Loucy (cell line): Measurements from ENCODE around the gene ZNF354C.

Experiments used
- H2AFZ ChIP-seq: fragments of 200-600 bp; sonication (generic); 2 replicates; pipeline ENCODE4 v1.6.0; 2016; ENCODE audit warnings: antibody characterized with exemption, mild to moderate bottlenecking, low read length, moderate library complexity
- H3F3A ChIP-seq: fragments of 200-600 bp; 2 replicates; pipeline ENCODE4 v1.6.0; 2016; ENCODE audit warnings: antibody characterized with exemption, low read depth, mild to moderate bottlenecking
- H3K27me3 ChIP-seq: fragments of 200-600 bp; sonication (generic); 2 replicates; pipeline ENCODE4 v1.6.1; 2014; ENCODE audit warnings: low read length, mild to moderate bottlenecking; ENCODE audit not compliant: insufficient read depth, poor library complexity, severe bottlenecking
- H3K36me3 ChIP-seq: fragments of 200-600 bp; sonication (generic); 2 replicates; pipeline ENCODE4 v1.6.1; 2016; ENCODE audit warnings: low read length; ENCODE audit not compliant: insufficient read depth
- H3K4me1 ChIP-seq: fragments of 200-600 bp; sonication (generic); 2 replicates; pipeline ENCODE4 v1.5.1; 2014; ENCODE audit warnings: low read length, mild to moderate bottlenecking; ENCODE audit not compliant: insufficient read depth, poor library complexity, severe bottlenecking
- H3K4me2 ChIP-seq: fragments of 200-600 bp; sonication (generic); 2 replicates; pipeline ENCODE4 v1.6.0; 2014; ENCODE audit warnings: antibody characterized with exemption, low read length, low read depth, mild to moderate bottlenecking; ENCODE audit not compliant: poor library complexity, severe bottlenecking
- H3K4me3 ChIP-seq: fragments of 200-600 bp; sonication (generic); 2 replicates; pipeline ENCODE4 v1.5.1; 2014; ENCODE audit warnings: low read length, mild to moderate bottlenecking, mixed read lengths; ENCODE audit not compliant: poor library complexity, severe bottlenecking
- H3K79me2 ChIP-seq: fragments of 200-600 bp; sonication (generic); 2 replicates; pipeline ENCODE4 v1.6.1; 2014; ENCODE audit warnings: low read length; ENCODE audit not compliant: insufficient read depth
- H3K9ac ChIP-seq: fragments of 200-600 bp; sonication (generic); 2 replicates; pipeline ENCODE4 v1.6.0; 2014; ENCODE audit warnings: mild to moderate bottlenecking, low read depth, low read length, moderate library complexity; ENCODE audit not compliant: poor library complexity, severe bottlenecking
- H3K9me2 ChIP-seq: fragments of 200-600 bp; sonication (generic); replicated peaks from 2 replicates; pipeline ENCODE4 v1.6.1; 2016; ENCODE audit warnings: low read depth, low read length, mixed read lengths
- H3K9me3 ChIP-seq: fragments of 200-600 bp; sonication (generic); 2 replicates; pipeline ENCODE4 v1.6.1; 2014; ENCODE audit warnings: mild to moderate bottlenecking, antibody characterized with exemption, low read length, low read depth; ENCODE audit not compliant: insufficient read depth
- H4K20me1 ChIP-seq: fragments of 200-600 bp; sonication (generic); 2 replicates; pipeline ENCODE4 v1.6.0; 2014; ENCODE audit warnings: antibody characterized with exemption, low read length, mild to moderate bottlenecking; ENCODE audit not compliant: insufficient read depth, poor library complexity, severe bottlenecking
- EZH2phosphoT487 ChIP-seq: fragments of 200-600 bp; IDR thresholded peaks from 2 replicates; pipeline ENCODE4 v1.6.1; 2018; ENCODE audit warnings: antibody characterized with exemption, mild to moderate bottlenecking, moderate library complexity, borderline replicate concordance
- TF ChIP-seq, protein P1 (sequence below): fragments of 200-600 bp; sonication (generic); conservative IDR thresholded peaks from 2 replicates; pipeline ENCODE4 v1.5.1; 2014; ENCODE audit warnings: mild to moderate bottlenecking, antibody characterized with exemption, low read length

ZNF354C gene

DNA sequence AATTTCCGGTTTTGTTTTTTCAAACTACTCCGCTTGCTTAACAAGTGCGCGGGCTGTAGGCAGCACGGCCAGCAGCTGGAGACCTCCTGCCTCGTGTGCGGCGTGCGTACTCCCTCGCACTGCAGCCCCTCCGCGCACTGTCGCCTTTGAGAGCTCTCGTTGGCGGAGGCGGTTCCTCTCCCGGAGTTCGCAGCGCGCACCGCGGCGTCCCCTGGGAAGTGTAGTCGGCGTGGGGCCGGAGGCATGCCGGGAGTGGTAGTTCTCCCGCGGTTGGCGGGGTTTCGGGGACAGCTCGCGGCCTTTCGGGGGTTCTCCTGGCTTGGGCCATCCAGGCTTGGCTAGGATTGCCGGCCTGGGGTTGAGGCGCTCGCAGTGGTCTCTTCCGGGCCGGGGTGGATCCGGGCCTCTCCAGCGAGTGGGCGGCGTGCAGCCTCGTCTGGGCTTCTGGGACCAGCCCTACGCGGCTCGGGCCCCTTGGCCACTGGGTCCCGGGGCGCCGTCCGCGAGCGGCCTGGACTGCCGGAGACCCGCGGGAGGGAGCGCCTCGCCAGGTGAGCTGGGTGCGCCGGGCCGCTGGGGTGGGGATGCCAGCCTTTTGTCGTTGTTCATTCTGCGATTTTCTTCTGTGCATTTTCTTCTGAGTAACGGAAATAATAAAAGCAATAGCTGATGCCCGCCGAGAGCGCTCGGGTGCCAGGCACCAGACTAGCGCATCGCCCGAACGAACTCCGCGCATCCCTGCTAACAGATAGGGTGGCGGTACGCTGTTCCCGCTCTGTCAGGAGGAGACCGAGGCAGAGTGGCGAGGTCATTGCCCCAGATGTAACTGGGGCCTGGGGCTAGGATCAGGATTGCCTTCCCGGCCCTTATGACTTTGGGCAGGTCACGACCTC, at the start of gene ZNF354C:
Gene ZNF354C (plus strand): TSS at position 258 of the 893 bp plus-strand sequence. CDS start 1,696 bp downstream, outside the sequence.
- Histone ChIP-seq H3K9me3 (no peaks in the 10 kb centered on the region), H3K4me1 (no peaks in the 10 kb centered on the region), H3K9me2 (no peaks in the 10 kb centered on the region), H3F3A (no peaks in the 10 kb centered on the region), H3K79me2 (no peaks in the 10 kb centered on the region), H3K4me2 (no peak within 1 kb of the TSS), H3K27me3 (no peaks in the 10 kb centered on the region), H3K4me3 (no peak within 1 kb of the TSS), H3K36me3 (no peaks in the 10 kb centered on the region), H3K9ac (no peak within 1 kb of the TSS), H2AFZ (no peak within 1 kb of the TSS), H4K20me1 (no peaks in the 10 kb centered on the region)
- TF ChIP-seq, protein P1, sequence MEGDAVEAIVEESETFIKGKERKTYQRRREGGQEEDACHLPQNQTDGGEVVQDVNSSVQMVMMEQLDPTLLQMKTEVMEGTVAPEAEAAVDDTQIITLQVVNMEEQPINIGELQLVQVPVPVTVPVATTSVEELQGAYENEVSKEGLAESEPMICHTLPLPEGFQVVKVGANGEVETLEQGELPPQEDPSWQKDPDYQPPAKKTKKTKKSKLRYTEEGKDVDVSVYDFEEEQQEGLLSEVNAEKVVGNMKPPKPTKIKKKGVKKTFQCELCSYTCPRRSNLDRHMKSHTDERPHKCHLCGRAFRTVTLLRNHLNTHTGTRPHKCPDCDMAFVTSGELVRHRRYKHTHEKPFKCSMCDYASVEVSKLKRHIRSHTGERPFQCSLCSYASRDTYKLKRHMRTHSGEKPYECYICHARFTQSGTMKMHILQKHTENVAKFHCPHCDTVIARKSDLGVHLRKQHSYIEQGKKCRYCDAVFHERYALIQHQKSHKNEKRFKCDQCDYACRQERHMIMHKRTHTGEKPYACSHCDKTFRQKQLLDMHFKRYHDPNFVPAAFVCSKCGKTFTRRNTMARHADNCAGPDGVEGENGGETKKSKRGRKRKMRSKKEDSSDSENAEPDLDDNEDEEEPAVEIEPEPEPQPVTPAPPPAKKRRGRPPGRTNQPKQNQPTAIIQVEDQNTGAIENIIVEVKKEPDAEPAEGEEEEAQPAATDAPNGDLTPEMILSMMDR = no peak
- TF ChIP-seq EZH2phosphoT487 = no peak

DNA sequence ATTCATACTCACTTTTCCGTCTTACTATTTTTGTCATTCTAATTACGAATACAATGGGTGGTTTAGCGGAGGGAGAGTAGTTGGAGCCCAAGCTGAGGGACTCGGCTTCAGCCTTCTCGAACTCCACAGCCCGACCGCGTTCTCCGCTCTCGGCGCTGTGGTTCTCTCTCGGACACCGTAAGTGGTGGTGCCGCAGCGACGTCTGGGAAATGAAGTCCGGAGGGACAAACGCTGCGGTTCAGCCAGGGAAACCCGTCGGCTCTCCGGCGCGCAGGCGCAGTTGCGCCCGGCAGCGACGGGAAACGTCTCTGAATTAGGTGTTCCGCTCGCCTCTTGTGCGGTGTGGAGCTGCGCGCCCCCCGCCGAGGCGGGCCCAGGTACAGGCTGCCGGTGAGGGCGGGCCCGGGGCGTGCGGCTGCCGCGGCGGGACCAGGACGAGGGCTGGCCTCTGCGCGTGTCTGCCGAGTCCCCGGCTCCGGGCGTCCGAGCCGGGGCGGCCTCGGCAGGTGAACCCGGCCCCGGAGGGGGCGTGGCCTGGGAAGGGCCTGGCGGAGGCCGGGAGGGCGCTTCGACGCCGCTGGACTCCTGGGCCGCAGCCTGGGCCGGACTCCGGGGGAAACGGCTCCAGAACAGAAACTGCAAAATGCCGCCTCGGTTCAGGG, 36.5 kb upstream of the ZNF354C start, which contains the start of gene ZNF879:
Gene ZNF879 (plus strand): TSS at position 277 of the 662 bp plus-strand sequence. CDS start 1,201 bp downstream, outside the sequence.
- Histone ChIP-seq H3K4me2 (no peak within 1 kb of the TSS), H3K9ac (no peak within 1 kb of the TSS), H4K20me1 (no peaks in the 10 kb centered on the region), H3K36me3 (no peaks in the 10 kb centered on the region), H3K9me3 (no peaks in the 10 kb centered on the region), H3K9me2 (no peaks in the 10 kb centered on the region), H3F3A (no peaks in the 10 kb centered on the region), H3K27me3 (no peaks in the 10 kb centered on the region), H3K4me3 (no peak within 1 kb of the TSS), H2AFZ (no peak within 1 kb of the TSS), H3K79me2 (no peaks in the 10 kb centered on the region), H3K4me1 (no peaks in the 10 kb centered on the region)
- TF ChIP-seq, protein P1 = no peak
- TF ChIP-seq EZH2phosphoT487 = no peak

DNA sequence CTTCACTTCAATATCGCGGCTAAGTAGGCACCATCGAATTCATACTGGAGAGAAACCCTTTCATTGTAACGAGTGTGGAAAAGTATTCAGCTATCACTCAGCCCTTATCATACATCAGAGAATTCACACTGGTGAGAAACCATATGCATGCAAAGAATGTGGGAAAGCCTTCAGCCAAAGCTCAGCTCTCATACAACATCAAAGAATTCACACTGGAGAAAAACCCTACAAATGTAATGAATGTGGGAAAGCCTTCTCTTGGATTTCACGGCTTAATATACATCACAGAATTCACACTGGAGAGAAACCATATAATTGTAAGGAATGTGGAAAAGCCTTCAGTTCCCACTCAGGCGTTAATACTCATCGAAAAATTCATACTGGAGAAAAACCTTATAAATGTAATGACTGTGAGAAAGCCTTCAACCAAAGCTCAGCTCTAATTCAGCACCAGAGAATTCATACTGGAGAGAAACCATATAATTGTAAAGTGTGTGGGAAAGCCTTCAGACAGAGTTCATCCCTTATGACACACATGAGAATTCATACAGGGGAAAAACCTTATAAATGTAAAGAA, 27.1 kb upstream of the ZNF354C start:
- TF ChIP-seq, protein P1 = no peak
- no peak for TF ChIP-seq EZH2phosphoT487
- Histone ChIP-seq H3K79me2 (no peaks in the 10 kb centered on the region), H3K27me3 (no peaks in the 10 kb centered on the region), H3K9me2 (no peaks in the 10 kb centered on the region), H3K9me3 (no peaks in the 10 kb centered on the region), H3K4me2 (no peak overlapping the region), H3K4me1 (no peaks in the 10 kb centered on the region), H2AFZ (no peak overlapping the region), H3K36me3 (no peaks in the 10 kb centered on the region), H3F3A (no peaks in the 10 kb centered on the region), H3K9ac (no peak overlapping the region), H4K20me1 (no peaks in the 10 kb centered on the region), H3K4me3 (no peak overlapping the region)
